PFSK-1 (cell line): ENCODE measurements around the gene ZNF385D.

Source experiments
- FOXP2 ChIP-seq: optimal IDR thresholded peaks from 2 replicates; pipeline ENCODE3; 2011; ENCODE audit warnings: borderline replicate concordance, control low read depth, inconsistent platforms; ENCODE audit not compliant: insufficient read depth; ENCODE audit errors: extremely low read length, extremely low read depth
- POLR2AphosphoS5 ChIP-seq: IDR thresholded peaks from 2 replicates; pipeline ENCODE4 v1.6.1; 2012; ENCODE audit warnings: low read depth, mild to moderate bottlenecking, control low read depth, low read length, moderate library complexity
- SIN3A ChIP-seq: IDR thresholded peaks from 2 replicates; pipeline ENCODE4 v1.6.1; 2012; ENCODE audit warnings: mild to moderate bottlenecking, low read length, moderate library complexity, borderline replicate concordance; ENCODE audit not compliant: insufficient read depth
- TAF1 ChIP-seq: IDR thresholded peaks from 2 replicates; pipeline ENCODE4 v1.6.1; 2012; ENCODE audit warnings: low read length, control low read depth, borderline replicate concordance; ENCODE audit not compliant: insufficient read depth
- TF ChIP-seq, protein P1 (sequence below), 2 experiments: IDR thresholded peaks; 2 replicates each; pipeline versions ENCODE4 v1.6.1 to v1.8.0; 2011 to 2012; ENCODE audit warnings: low read depth in 2 of 2, low read length in 2 of 2, control low read depth in 1 of 2, inconsistent platforms in 1 of 2, mild to moderate bottlenecking in 1 of 2, moderate library complexity in 1 of 2; ENCODE audit not compliant: insufficient read depth in 1 of 2

ZNF385D gene

DNA sequence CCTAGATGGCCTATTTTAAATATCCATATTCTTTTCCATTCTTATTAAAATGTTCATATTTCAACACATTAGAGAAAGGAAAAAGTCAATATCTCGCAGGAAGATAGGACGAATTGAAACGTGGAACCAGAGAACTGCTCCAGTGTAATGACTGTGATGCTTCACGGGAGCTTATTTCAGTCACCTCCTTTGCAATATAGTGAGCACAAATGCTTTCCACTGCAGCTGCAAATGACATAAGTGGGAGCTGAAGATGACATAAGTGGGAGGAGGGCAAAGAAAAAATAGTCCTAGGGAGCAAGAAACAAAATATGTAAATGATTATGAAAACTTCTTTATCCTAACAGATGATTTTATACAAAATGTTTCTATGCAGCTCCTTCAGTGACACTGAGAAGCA is 324.1 kb downstream of the ZNF385D start:
- TF ChIP-seq, protein P1, sequence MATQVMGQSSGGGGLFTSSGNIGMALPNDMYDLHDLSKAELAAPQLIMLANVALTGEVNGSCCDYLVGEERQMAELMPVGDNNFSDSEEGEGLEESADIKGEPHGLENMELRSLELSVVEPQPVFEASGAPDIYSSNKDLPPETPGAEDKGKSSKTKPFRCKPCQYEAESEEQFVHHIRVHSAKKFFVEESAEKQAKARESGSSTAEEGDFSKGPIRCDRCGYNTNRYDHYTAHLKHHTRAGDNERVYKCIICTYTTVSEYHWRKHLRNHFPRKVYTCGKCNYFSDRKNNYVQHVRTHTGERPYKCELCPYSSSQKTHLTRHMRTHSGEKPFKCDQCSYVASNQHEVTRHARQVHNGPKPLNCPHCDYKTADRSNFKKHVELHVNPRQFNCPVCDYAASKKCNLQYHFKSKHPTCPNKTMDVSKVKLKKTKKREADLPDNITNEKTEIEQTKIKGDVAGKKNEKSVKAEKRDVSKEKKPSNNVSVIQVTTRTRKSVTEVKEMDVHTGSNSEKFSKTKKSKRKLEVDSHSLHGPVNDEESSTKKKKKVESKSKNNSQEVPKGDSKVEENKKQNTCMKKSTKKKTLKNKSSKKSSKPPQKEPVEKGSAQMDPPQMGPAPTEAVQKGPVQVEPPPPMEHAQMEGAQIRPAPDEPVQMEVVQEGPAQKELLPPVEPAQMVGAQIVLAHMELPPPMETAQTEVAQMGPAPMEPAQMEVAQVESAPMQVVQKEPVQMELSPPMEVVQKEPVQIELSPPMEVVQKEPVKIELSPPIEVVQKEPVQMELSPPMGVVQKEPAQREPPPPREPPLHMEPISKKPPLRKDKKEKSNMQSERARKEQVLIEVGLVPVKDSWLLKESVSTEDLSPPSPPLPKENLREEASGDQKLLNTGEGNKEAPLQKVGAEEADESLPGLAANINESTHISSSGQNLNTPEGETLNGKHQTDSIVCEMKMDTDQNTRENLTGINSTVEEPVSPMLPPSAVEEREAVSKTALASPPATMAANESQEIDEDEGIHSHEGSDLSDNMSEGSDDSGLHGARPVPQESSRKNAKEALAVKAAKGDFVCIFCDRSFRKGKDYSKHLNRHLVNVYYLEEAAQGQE (IDR thresholded peaks at IDR 0.05; ENCODE audit: insufficient read depth in 1 of 2, low read depth in 2 of 2, low read length in 2 of 2): no peak
- TF ChIP-seq SIN3A: no peak
- no peak for TF ChIP-seq TAF1
- no peak for TF ChIP-seq FOXP2
- no peak for TF ChIP-seq POLR2AphosphoS5

DNA sequence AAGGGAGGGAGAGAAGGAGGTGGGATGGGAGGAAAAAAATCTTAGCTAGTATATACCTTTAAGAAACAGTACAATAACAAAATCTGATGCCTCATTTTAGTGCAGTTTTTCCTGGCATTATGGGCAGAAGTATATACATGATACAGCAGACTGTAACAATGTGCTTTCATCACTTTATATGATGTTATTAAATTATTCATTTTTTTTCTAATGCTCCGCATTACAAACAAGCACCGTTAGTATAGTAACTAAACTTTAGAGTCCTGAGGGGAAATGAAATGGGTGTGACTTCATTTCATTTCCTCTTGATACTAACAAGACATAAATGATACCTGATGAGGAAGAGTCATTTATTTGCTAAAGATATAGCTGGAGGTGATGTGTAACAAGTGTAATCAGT is 325.3 kb downstream of the ZNF385D start:
- TF ChIP-seq SIN3A: no peak
- no peak for TF ChIP-seq TAF1
- no peak for TF ChIP-seq FOXP2
- no peak for TF ChIP-seq POLR2AphosphoS5
- TF ChIP-seq, protein P1 (IDR thresholded peaks at IDR 0.05; ENCODE audit: insufficient read depth in 1 of 2, low read depth in 2 of 2, low read length in 2 of 2): no peak

DNA sequence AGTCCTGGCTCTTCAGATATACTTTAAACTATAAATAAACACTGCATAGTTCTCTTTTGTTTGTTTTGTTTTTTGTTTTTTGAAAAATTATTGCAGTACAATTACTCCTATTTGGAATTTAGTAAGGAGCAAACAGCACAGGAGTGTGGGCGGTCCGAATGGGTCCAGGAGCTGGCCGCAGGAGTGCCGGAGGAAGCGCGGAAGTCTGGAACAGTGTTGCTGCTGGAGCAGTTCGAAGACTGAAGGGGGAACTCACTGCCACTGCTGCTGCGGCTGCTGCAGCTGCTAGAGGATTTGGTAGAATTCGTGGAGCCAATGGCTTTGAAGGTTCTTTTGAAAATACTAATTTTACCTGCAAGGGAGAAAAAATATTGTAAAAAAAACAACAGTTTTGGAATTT is 329.9 kb downstream of the ZNF385D start:
- TF ChIP-seq TAF1 (no peak), POLR2AphosphoS5 (no peak), FOXP2 (no peak), SIN3A (no peak)
- TF ChIP-seq, protein P1 (IDR thresholded peaks at IDR 0.05; ENCODE audit: insufficient read depth in 1 of 2, low read depth in 2 of 2, low read length in 2 of 2): no peak

DNA sequence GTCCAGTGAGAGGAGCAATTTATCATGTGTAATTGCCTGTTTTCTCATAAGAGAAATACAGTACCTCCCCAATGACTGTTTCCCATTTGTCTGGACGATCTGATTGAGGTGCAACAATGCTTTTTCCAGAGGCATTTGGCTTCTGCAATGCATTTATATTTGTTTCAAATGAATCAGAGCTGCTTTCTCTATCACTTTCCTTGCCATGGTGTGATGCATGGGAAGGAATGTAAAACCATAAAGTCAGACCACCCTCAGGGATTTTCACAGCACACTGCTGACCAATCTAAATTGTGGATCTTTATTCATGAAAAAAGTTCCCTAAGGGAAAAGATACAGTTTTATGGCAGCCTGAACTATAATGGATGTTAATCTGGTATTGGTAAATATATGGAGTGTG is 333.0 kb downstream of the ZNF385D start:
- TF ChIP-seq SIN3A (no peak), TAF1 (no peak), POLR2AphosphoS5 (no peak), FOXP2 (no peak)
- TF ChIP-seq, protein P1 (IDR thresholded peaks at IDR 0.05; ENCODE audit: insufficient read depth in 1 of 2, low read depth in 2 of 2, low read length in 2 of 2): no peak

DNA sequence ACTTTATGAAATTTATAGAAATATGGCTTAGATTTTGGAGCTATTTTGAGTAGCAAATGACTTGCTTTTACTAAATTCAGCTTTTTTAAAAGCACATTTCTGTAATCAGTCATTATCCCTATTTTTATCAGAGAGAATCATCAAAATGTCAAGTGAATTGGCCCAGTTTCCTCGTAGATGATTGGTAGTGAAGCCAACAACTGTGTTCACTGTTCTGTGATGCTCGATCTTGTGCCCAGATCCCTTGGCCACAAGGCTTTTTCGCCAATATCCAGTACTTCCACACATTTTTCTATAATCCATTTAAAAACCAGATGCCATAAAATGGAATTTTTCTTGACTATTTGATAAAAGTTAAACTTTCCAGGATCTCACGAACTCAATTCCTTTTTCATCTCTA is 336.5 kb downstream of the ZNF385D start:
- TF ChIP-seq SIN3A (no peak), POLR2AphosphoS5 (no peak), FOXP2 (no peak), TAF1 (no peak)
- TF ChIP-seq, protein P1 (IDR thresholded peaks at IDR 0.05; ENCODE audit: insufficient read depth in 1 of 2, low read depth in 2 of 2, low read length in 2 of 2): no peak
